Mammary epithelial cell (primary cell): ENCODE measurements around the gene KRT78.

ENCODE experiments used
- CTCF ChIP-seq, 2 donors: IDR thresholded peaks in 1 of 2; conservative IDR thresholded peaks in 1 of 2; 2 replicates each; pipeline ENCODE4 v1.5.1; 2011 to 2012; ENCODE audit warnings: inconsistent platforms in 2 of 2, low read length in 2 of 2, mild to moderate bottlenecking in 2 of 2, control low read depth in 1 of 2, low read depth in 1 of 2; ENCODE audit not compliant: insufficient read depth in 1 of 2; ENCODE audit errors: extremely low read depth in 1 of 2
- EZH2 ChIP-seq: IDR thresholded peaks from 2 replicates; pipeline ENCODE4 v1.6.1; 2012; ENCODE audit warnings: low read length, inconsistent platforms, borderline replicate concordance

GRCh38 chr12:52789637-52790426, 59.0 kb downstream of the KRT78 start:
- TF ChIP-seq CTCF (conservative IDR thresholded peaks at IDR 0.05 in 1 of 2, IDR thresholded peaks at IDR 0.05 in 1 of 2; ENCODE audit: extremely low read depth in 1 of 2, insufficient read depth in 1 of 2, low read depth in 1 of 2, low read length in 2 of 2) (no peak), EZH2 (peak; percentile 58)
